ENCODE measurements around the gene ITPKC. TPM values are rescaled to one million over a fixed set of nuclear protein-coding genes. Genes with fewer than 3 reads are reported as not detected.

ITPKC gene
- total and polyA plus RNA-seq, 10 of the 15 experiments (the other 5 are each of a cell fraction or from before 2014, with no cell fraction given) = 0.03 to 6.4 (median 3.5) TPM

DNA sequence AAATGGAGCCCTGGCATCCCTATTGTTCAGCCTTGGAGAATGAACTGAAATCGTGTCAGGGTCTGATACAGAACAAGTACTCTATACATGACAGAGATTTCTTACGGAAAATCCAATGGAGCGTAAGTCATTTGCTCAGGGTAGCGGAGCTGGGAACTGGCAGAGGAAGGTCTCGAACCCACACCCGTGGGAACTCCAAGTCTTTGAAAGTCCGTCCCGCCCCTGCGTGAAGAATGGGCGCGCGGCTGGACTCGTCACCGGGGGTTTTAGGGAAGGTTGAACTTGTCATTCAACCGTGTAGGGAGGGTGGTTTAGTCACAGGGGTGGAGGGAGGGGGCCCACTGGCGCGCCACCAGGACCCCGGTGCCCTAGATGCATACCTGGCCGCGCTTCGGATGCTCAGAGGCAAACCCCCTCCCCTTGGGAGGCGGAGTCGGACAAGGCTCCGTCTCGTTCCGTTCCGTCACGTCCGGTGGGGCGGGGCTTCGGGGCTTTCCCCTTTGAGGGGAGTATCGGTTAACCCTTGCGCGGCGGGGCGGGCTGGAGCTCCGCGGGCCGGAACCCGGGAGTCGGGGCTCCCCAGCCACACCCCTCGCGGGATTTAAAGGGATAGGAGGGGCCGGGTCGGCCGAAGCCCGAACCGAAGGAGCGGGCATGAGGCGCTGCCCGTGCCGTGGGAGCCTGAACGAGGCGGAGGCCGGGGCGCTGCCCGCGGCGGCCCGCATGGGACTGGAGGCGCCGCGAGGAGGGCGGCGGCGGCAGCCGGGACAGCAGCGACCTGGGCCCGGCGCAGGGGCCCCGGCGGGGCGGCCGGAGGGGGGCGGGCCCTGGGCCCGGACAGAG is at the start of gene ITPKC, which contains the start of gene COQ8B (continued):
- no peak for TF ChIP-seq KLF5 (IDR thresholded peaks at IDR 0.05; ENCODE audit: partially characterized antibody)
- TF ChIP-seq HDGF (IDR thresholded peaks at IDR 0.05) = peak; percentile 87
- TF ChIP-seq HCFC1 (IDR thresholded peaks at IDR 0.05; ENCODE audit: low read length) = 0 out of 2 replicates have a peak, but pooled peaks have one; percentile 27
- peak; percentile 73 for TF ChIP-seq SP1 (IDR thresholded peaks at IDR 0.05; ENCODE audit: low read depth, low read length)
- no peak for TF ChIP-seq JUNB (IDR thresholded peaks at IDR 0.05)
- peak; percentile 97 for TF ChIP-seq GATAD2B (conservative IDR thresholded peaks at IDR 0.05; ENCODE audit: low read depth)
- TF ChIP-seq, protein P1, sequence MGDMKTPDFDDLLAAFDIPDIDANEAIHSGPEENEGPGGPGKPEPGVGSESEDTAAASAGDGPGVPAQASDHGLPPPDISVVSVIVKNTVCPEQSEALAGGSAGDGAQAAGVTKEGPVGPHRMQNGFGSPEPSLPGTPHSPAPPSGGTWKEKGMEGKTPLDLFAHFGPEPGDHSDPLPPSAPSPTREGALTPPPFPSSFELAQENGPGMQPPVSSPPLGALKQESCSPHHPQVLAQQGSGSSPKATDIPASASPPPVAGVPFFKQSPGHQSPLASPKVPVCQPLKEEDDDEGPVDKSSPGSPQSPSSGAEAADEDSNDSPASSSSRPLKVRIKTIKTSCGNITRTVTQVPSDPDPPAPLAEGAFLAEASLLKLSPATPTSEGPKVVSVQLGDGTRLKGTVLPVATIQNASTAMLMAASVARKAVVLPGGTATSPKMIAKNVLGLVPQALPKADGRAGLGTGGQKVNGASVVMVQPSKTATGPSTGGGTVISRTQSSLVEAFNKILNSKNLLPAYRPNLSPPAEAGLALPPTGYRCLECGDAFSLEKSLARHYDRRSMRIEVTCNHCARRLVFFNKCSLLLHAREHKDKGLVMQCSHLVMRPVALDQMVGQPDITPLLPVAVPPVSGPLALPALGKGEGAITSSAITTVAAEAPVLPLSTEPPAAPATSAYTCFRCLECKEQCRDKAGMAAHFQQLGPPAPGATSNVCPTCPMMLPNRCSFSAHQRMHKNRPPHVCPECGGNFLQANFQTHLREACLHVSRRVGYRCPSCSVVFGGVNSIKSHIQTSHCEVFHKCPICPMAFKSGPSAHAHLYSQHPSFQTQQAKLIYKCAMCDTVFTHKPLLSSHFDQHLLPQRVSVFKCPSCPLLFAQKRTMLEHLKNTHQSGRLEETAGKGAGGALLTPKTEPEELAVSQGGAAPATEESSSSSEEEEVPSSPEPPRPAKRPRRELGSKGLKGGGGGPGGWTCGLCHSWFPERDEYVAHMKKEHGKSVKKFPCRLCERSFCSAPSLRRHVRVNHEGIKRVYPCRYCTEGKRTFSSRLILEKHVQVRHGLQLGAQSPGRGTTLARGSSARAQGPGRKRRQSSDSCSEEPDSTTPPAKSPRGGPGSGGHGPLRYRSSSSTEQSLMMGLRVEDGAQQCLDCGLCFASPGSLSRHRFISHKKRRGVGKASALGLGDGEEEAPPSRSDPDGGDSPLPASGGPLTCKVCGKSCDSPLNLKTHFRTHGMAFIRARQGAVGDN (IDR thresholded peaks at IDR 0.05) = peak; percentile 65; the same call in 1 of the 2 replicates
- TF ChIP-seq MTA2 (IDR thresholded peaks at IDR 0.05; ENCODE audit: low read depth) = no peak
- TF ChIP-seq, protein P2, sequence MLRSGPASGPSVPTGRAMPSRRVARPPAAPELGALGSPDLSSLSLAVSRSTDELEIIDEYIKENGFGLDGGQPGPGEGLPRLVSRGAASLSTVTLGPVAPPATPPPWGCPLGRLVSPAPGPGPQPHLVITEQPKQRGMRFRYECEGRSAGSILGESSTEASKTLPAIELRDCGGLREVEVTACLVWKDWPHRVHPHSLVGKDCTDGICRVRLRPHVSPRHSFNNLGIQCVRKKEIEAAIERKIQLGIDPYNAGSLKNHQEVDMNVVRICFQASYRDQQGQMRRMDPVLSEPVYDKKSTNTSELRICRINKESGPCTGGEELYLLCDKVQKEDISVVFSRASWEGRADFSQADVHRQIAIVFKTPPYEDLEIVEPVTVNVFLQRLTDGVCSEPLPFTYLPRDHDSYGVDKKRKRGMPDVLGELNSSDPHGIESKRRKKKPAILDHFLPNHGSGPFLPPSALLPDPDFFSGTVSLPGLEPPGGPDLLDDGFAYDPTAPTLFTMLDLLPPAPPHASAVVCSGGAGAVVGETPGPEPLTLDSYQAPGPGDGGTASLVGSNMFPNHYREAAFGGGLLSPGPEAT (IDR thresholded peaks at IDR 0.05; ENCODE audit: low read depth) = peak; percentile 75; the same call in 1 of the 2 replicates
- TF ChIP-seq HSF1 (IDR thresholded peaks at IDR 0.05; ENCODE audit: low read depth, low read length) = no peak
- no peak for TF ChIP-seq SUPT20H (IDR thresholded peaks at IDR 0.05; ENCODE audit: borderline replicate concordance, control insufficient read depth, low read depth, low read length)
- peak; percentile 8 for TF ChIP-seq MEF2B (IDR thresholded peaks at IDR 0.05; ENCODE audit: partially characterized antibody, poor library complexity, severe bottlenecking)
- peak; percentile 53 for TF ChIP-seq CHD2 (IDR thresholded peaks at IDR 0.05; ENCODE audit: borderline replicate concordance, low read depth, low read length)
- TF ChIP-seq SMC3 (IDR thresholded peaks at IDR 0.05; ENCODE audit: borderline replicate concordance, low read length) = no peak
- 0 out of 3 replicates have a peak, but pooled peaks have one; percentile 46 for TF ChIP-seq POU2F2 (IDR thresholded peaks at IDR 0.05; ENCODE audit: borderline replicate concordance, low read depth, low read length)
- TF ChIP-seq ZNF217 (IDR thresholded peaks at IDR 0.05) = peak; percentile 55; the same call in 1 of the 2 replicates
- TF ChIP-seq RB1 (IDR thresholded peaks at IDR 0.05; ENCODE audit: borderline replicate concordance) = peak; percentile 90; the same call in 1 of the 2 replicates
- TF ChIP-seq RAD51 (IDR thresholded peaks at IDR 0.05) = no peak
- 0 out of 2 replicates have a peak, but pooled peaks have one; percentile 41 for TF ChIP-seq ZNF24 (IDR thresholded peaks at IDR 0.05)
- no peak for TF ChIP-seq YBX1 (IDR thresholded peaks at IDR 0.05)
- TF ChIP-seq CREB1 (IDR thresholded peaks at IDR 0.05; ENCODE audit: low read depth) = peak; percentile 93
- TF ChIP-seq NR2C1 (IDR thresholded peaks at IDR 0.05) = peak; percentile 55
- TF ChIP-seq GABPA (IDR thresholded peaks at IDR 0.05; ENCODE audit: low read depth) = peak; percentile 77
- 0 out of 2 replicates have a peak, but pooled peaks have one; percentile 7 for TF ChIP-seq TCF12 (IDR thresholded peaks at IDR 0.05; ENCODE audit: low read depth, low read length)
- TF ChIP-seq POLR2A (IDR thresholded peaks at IDR 0.05; ENCODE audit: low read depth, low read length) = peak; percentile 73

Measured in GM12878 (cell line).